HepG2 (cell line): ENCODE measurements around the gene SLC5A5. TPM values are rescaled to one million over a fixed set of nuclear protein-coding genes. Genes with fewer than 3 reads are reported as not detected.

Source experiments
- ATAC-seq: fragments of 200-7000 bp; cut with Tn5 transposase; 3 replicates; pipeline ENCODE4 v1.9.1; 2020; ENCODE audit warnings: mild to moderate bottlenecking, moderate library complexity
- BruUV-seq: library from RNA; stranded (reverse); fragments of 400-500 nt; replicated peaks from 2 replicates; lab custom pipeline; 2021; lab: Mats Ljungman, UMichigan
- CTCF ChIA-PET: fragments of 300-600 bp; formaldehyde crosslinking; extraction: SDS; loops from one replicate; lab custom pipeline; 2021; ENCODE audit warnings: low total read pairs, inconsistent platforms, low intra/inter-chr PET ratio; lab: Yijun Ruan, JAX
- POLR2A ChIA-PET: fragments of 350-600 bp; sonication (Branson Sonifier 250); formaldehyde crosslinking; loops from one replicate; lab custom pipeline; 2020; ENCODE audit warnings: antibody characterized with exemption, inconsistent platforms; lab: Yijun Ruan, JAX
- DNase-seq: peaks from one replicate; pipeline ENCODE4 v3.0.0-alpha.2; 2015; ENCODE audit warnings: low spot score
- FAIRE-seq: peaks from 3 replicates; lab custom pipeline; 2011; peaks lifted over from hg19 to GRCh38; lab: Jason Lieb, UNC
- H2AFZ ChIP-seq: one replicate; pipeline ENCODE4 v1.6.1; 2011; ENCODE audit warnings: low read length, inconsistent platforms
- H3K27ac ChIP-seq: fragments of 300-600 bp; 3 replicates; pipeline ENCODE4 v1.8.0; 2011; ENCODE audit warnings: mixed run types, mild to moderate bottlenecking, mixed read lengths, low read length, inconsistent platforms; ENCODE audit not compliant: insufficient read depth; ENCODE audit errors: extremely low read length
- H3K27me3 ChIP-seq, 2 experiments: fragments of 200-600 bp in 1 of 2; 2 replicates in 1 of 2; 3 replicates in 1 of 2; pipeline versions ENCODE4 v1.6.0 to v1.8.0; 2011; ENCODE audit warnings: low read length in 2 of 2, mild to moderate bottlenecking in 2 of 2, moderate library complexity in 2 of 2, inconsistent platforms in 1 of 2; ENCODE audit not compliant: insufficient read depth in 2 of 2, control insufficient read depth in 1 of 2
- H3K36me3 ChIP-seq, 2 experiments: fragments of 200-600 bp in 1 of 2; replicated peaks in 1 of 2; 2 replicates in 1 of 2; 3 replicates in 1 of 2; pipeline versions ENCODE4 v1.5.1 to v1.8.0; 2011; ENCODE audit warnings: low read length in 2 of 2, inconsistent platforms in 1 of 2; ENCODE audit not compliant: insufficient read depth in 2 of 2, control insufficient read depth in 1 of 2
- H3K4me1 ChIP-seq: 2 replicates; pipeline ENCODE4 v1.5.1; 2012; ENCODE audit warnings: low read length, inconsistent platforms; ENCODE audit not compliant: insufficient read depth
- H3K4me2 ChIP-seq: 2 replicates; pipeline ENCODE4 v1.6.0; 2011; ENCODE audit warnings: low read depth, low read length, inconsistent platforms
- H3K4me3 ChIP-seq, 3 experiments: fragments of 200-600 bp in 1 of 3; sonication (generic), shearing (Covaris generic) in 1 of 3; replicated peaks in 1 of 3; 2 replicates each; pipeline ENCODE4 v1.5.1; 2011 to 2016; ENCODE audit warnings: low read length in 3 of 3, inconsistent platforms in 2 of 3, low read depth in 2 of 3, mild to moderate bottlenecking in 2 of 3, control low read depth in 1 of 3, mixed read lengths in 1 of 3; ENCODE audit not compliant: insufficient read depth in 1 of 3
- H3K79me2 ChIP-seq: one replicate; pipeline ENCODE4 v1.6.1; 2011; ENCODE audit warnings: low read length, inconsistent platforms; ENCODE audit not compliant: insufficient read depth
- H3K9ac ChIP-seq: 2 replicates; pipeline ENCODE4 v1.6.0; 2011; ENCODE audit warnings: mild to moderate bottlenecking, low read depth, low read length, inconsistent platforms; ENCODE audit not compliant: insufficient read depth
- H3K9me3 ChIP-seq: 2 replicates; pipeline ENCODE4 v1.5.1; 2012; ENCODE audit warnings: mild to moderate bottlenecking, low read length
- H4K20me1 ChIP-seq: 2 replicates; pipeline ENCODE4 v1.6.0; 2011; ENCODE audit warnings: inconsistent platforms, mild to moderate bottlenecking, low read length, moderate library complexity; ENCODE audit not compliant: insufficient read depth
- RBFOX2 ChIP-seq: fragments of 200-400 bp; formaldehyde crosslinking; IDR thresholded peaks from 2 replicates; pipeline ENCODE4 v1.6.1; 2017; ENCODE audit warnings: low read depth, mild to moderate bottlenecking, low read length
- ZBTB38 ChIP-seq: sonication (generic); formaldehyde crosslinking; IDR thresholded peaks from 2 replicates; pipeline ENCODE4 v1.5.1; 2020; ENCODE audit warnings: mild to moderate bottlenecking, missing genetic modification reagents
- ZNF788 ChIP-seq: sonication (generic); formaldehyde crosslinking; IDR thresholded peaks from 2 replicates; pipeline ENCODE4 v1.5.0; 2020; ENCODE audit warnings: mild to moderate bottlenecking, missing genetic modification reagents, borderline replicate concordance
- WGBS: methylation state at CpG from one replicate; pipeline ENCODE4 v1.1.6; 2017; ENCODE audit warnings: low lambda C conversion rate; 5-methylcytosine and 5-hydroxymethylcytosine counted together
- in situ Hi-C: cut with HindIII; loops from 2 replicates; pipeline ENCODE4 v1.10.0; 2017; ENCODE audit warnings: low pct_unique_long_range_greater_than_20kb; ENCODE audit not compliant: extremely low pct_ligation_motif_present
- intact Hi-C: fragments of 100-400 bp; cut with micrococcal nuclease; formaldehyde crosslinking; loops from one replicate; pipeline ENCODE4 v1.10.0; 2022; ENCODE audit not compliant: unreplicated experiment
- polyA plus RNA-seq, 8 experiments: library from polyadenylated mRNA; depleted of rRNA in 3 of 8; stranded (reverse) in 7 of 8; unstranded in 1 of 8; fragments of >200 nt; fragmentation: Illumina TruSeq in 4 of 8; extraction: Trizol in 4 of 8; gene quantifications; 2 replicates each; pipeline versions ENCODE4 v1.2.1 to v1.2.3, GENCODE V29; 2011 to 2016; ENCODE audit warnings: low read depth in 4 of 8, missing spikeins in 1 of 8, mixed read lengths in 1 of 8; ENCODE audit not compliant: insufficient read depth in 1 of 8
- total RNA-seq, 5 experiments: library from RNA; depleted of rRNA; stranded (reverse); fragments of >200 nt; fragmentation: Illumina TruSeq; extraction: Trizol; gene quantifications; 2 replicates each; pipeline ENCODE4 v1.2.3, GENCODE V29; 2016; ENCODE audit warnings: low read depth in 1 of 5
- TF ChIP-seq, protein P1 (sequence below): sonication (generic); formaldehyde crosslinking; IDR thresholded peaks from 2 replicates; pipeline ENCODE4 v1.4.0; 2020; ENCODE audit warnings: missing genetic modification reagents

The SLC5A5 gene
- total and polyA plus RNA-seq, 2 of the 13 experiments (the other 11 are each of a cell fraction or from before 2014, with no cell fraction given): not detected

DNA sequence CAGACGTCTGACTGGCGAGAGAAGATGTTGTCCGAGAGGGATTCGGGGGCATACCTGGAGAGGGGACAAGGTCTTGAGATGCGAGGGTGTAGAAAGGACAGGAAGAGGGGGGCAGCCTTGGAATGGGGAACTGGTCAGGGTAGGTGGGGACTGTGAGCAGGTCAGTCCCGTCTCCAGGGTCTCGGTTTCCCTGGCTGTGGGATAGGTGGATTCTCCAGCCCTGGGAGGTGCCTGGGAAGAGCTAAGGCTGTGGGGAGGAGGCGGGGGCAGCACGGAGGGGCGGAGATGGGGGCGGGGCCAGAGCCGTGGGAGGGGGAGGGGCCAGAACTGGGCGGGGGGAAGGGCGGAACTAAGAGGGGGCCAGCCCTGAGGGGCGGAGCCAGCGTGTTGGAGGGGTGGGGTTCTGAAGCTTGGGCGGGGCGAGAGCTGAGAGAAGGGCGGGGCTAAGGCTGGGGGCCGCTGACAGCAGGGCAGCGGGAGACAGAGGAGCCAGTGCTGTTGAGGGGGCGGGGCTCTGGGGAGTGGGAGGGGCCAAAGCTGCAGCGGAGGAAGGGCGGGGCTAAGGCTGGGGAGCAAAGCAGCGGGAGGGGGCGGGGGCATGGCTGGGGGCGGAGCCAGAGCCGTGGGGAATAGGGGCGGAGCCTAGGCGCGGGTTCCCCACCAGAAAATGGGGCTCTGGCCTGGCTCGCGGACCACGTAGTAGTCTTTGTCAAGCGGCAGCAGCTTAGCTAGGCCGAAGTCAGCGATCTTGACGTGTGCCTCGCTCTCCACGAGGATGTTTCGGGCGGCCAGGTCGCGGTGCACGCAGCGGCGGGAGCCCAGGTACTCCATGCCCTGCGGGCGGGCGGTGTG is 41.0 kb upstream of the SLC5A5 start:
- Histone ChIP-seq H3K4me2 (no peak overlapping the region), H3K27me3 (no peaks in the 10 kb centered on the region), H4K20me1 (no peaks in the 10 kb centered on the region), H3K79me2 (no peaks in the 10 kb centered on the region), H2AFZ (no peak overlapping the region), H3K36me3 (no peaks in the 10 kb centered on the region; a peak in 2 of 5 replicates), H3K9ac (no peak overlapping the region), H3K27ac (no peak overlapping the region), H3K4me3 (no peak overlapping the region), H3K9me3 (no peaks in the 10 kb centered on the region), H3K4me1 (0 out of 2 replicates have a peak, but pooled peaks cover 7% of the 10 kb centered on the region)
- no peak for DNase-seq
- 88% methylated on average over 38 of the region's 50 CpGs for WGBS
- in situ Hi-C loops (no loop called here), intact Hi-C loops (no loop called here)
- POLR2A ChIA-PET: interaction anchor here (0.8 to 1.2 kb wide), 3 partner anchors 17 to 28 kb away, joined by 3 to 4 read pairs (median 4); partner anchors contain the start of gene JAK3
- CTCF ChIA-PET: no interaction called here
- BruUV-seq: no TSS peak
- TF ChIP-seq ZNF788 (CRISPR knock-in tag) (no peak), ZBTB38 (CRISPR knock-in tag) (0 out of 2 replicates have a peak, but pooled peaks have one; percentile 15), RBFOX2 (peak; percentile 32; the same call in 1 of the 2 replicates)
- TF ChIP-seq, protein P1, sequence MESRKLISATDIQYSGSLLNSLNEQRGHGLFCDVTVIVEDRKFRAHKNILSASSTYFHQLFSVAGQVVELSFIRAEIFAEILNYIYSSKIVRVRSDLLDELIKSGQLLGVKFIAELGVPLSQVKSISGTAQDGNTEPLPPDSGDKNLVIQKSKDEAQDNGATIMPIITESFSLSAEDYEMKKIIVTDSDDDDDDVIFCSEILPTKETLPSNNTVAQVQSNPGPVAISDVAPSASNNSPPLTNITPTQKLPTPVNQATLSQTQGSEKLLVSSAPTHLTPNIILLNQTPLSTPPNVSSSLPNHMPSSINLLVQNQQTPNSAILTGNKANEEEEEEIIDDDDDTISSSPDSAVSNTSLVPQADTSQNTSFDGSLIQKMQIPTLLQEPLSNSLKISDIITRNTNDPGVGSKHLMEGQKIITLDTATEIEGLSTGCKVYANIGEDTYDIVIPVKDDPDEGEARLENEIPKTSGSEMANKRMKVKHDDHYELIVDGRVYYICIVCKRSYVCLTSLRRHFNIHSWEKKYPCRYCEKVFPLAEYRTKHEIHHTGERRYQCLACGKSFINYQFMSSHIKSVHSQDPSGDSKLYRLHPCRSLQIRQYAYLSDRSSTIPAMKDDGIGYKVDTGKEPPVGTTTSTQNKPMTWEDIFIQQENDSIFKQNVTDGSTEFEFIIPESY: peak; percentile 77; the same call in 1 of the 2 replicates
- FAIRE-seq: no peak
- ATAC-seq: peak; percentile 24; the same call in 2 of the 3 replicates
